ENCODE results near the gene GJC3. TPM values are rescaled to one million over a fixed set of nuclear protein-coding genes. Genes with fewer than 3 reads are reported as not detected.
A peak's percentile ranks its signal among the peaks of the same experiment; 100 is the strongest.
"Not testable (repeated sequence)": the region's sequence is repeated elsewhere in the genome, so short reads cannot be mapped to it uniquely, and the experiment has no call there.

The GJC3 gene
- total RNA-seq, 4 donors from 2014 or later = 3.3 to 11.7 (median 8.9) TPM

- WGBS, 2 donors = 78 to 80% methylated on average over 3 of the region's 3 CpGs
- Histone ChIP-seq H3K27me3 (peaks cover 0 to 1% of the 10 kb centered on the region in 2 donors), H3K36me3 (no peaks in the 10 kb centered on the region), H3K4me1 (no peaks in the 10 kb centered on the region), H3K9me3 (peaks cover 0 to 15% (median 0%) of the 10 kb centered on the region in 4 donors), H3K27ac (no peak overlapping the region), H3K4me3 (no peak overlapping the region)
- no peak for TF ChIP-seq CTCF (IDR thresholded peaks at IDR 0.05)
- TF ChIP-seq POLR2A (IDR thresholded peaks at IDR 0.05) = no peak
- TF ChIP-seq EP300 (IDR thresholded peaks at IDR 0.05) = peak in 1 of 2 donors; percentile 66
- peak; percentile 20 to 67 for DNase-seq (ENCODE audit: low spot score in 2 of 2)
Observed at GRCh38 chr7:99953649-99954048, 24.2 kb upstream of the GJC3 start.

GRCh38 chr7:99952649-99953048 is 23.2 kb upstream of the GJC3 start:
- WGBS, 2 donors = 67 to 70% methylated on average over 4 of the region's 4 CpGs
- not testable (repeated sequence) for H3K27ac ChIP-seq; DNase-seq (ENCODE audit: low spot score in 2 of 2)

GRCh38 chr7:99950819-99951218 is 21.4 kb upstream of the GJC3 start:
- WGBS, 2 donors = 93 to 94% methylated on average over 6 of the region's 6 CpGs
- H3K4me3 ChIP-seq; DNase-seq (ENCODE audit: low spot score in 2 of 2); H3K27me3 ChIP-seq; H3K27ac ChIP-seq; H3K4me1 ChIP-seq; H3K36me3 ChIP-seq: not testable (repeated sequence)
- H3K9me3 ChIP-seq = peaks cover 0 to 15% (median 0%) of the 10 kb centered on the region in 4 donors

More at GRCh38 chr7:99952649-99953048, 23.2 kb upstream of the GJC3 start:
- H3K27me3 ChIP-seq, H3K4me3 ChIP-seq, H3K36me3 ChIP-seq, H3K4me1 ChIP-seq: not testable (repeated sequence)
- H3K9me3 ChIP-seq = peaks cover 0 to 15% (median 0%) of the 10 kb centered on the region in 4 donors

GRCh38 chr7:99949645-99950228 is 20.3 kb upstream of the GJC3 start:
- H3K9me3 ChIP-seq = peaks cover 0 to 15% (median 0%) of the 10 kb centered on the region in 4 donors
- DNase-seq (ENCODE audit: low spot score in 2 of 2) = no peak
- TF ChIP-seq CTCF (IDR thresholded peaks at IDR 0.05) = peak; percentile 19 to 51 (median 32)
- TF ChIP-seq POLR2A (IDR thresholded peaks at IDR 0.05) = no peak
- peaks cover 0 to under 1% (median 0%) of the 10 kb centered on the region in 4 donors for H3K4me1 ChIP-seq
- H3K36me3 ChIP-seq = no peaks in the 10 kb centered on the region
- 40 to 46% methylated on average over 3 of the region's 3 CpGs for WGBS, 2 donors
- no peaks in the 10 kb centered on the region for H3K27me3 ChIP-seq
- peak overlapping the region in 1 of 4 donors; percentile 27 for H3K27ac ChIP-seq
- no peak overlapping the region for H3K4me3 ChIP-seq

GRCh38 chr7:99947608-99948007 is 18.2 kb upstream of the GJC3 start:
- H3K27ac ChIP-seq = no peak overlapping the region
- no peaks in the 10 kb centered on the region for H3K27me3 ChIP-seq
- TF ChIP-seq CTCF (IDR thresholded peaks at IDR 0.05) (no peak), EP300 (IDR thresholded peaks at IDR 0.05) (no peak), POLR2A (IDR thresholded peaks at IDR 0.05) (no peak)
- no peaks in the 10 kb centered on the region for H3K36me3 ChIP-seq
- peaks cover 0 to 15% (median 0%) of the 10 kb centered on the region in 4 donors for H3K9me3 ChIP-seq
- no peak overlapping the region for H3K4me3 ChIP-seq
- no peak for DNase-seq (ENCODE audit: low spot score in 2 of 2)
- peaks cover 0 to 13% (median 0%) of the 10 kb centered on the region in 4 donors for H3K4me1 ChIP-seq
- WGBS, 2 donors = 83 to 84% methylated on average over 1 of the region's 1 CpG

GRCh38 chr7:99944497-99945070 is 15.2 kb upstream of the GJC3 start:
- Histone ChIP-seq H3K36me3 (no peaks in the 10 kb centered on the region), H3K4me3 (no peak overlapping the region), H3K27me3 (no peaks in the 10 kb centered on the region), H3K4me1 (peaks cover 0 to 13% (median 0%) of the 10 kb centered on the region in 4 donors), H3K27ac (peak overlapping the region in 3 of 4 donors; percentile 21 to 74 (median 74)), H3K9me3 (peaks cover 0 to 1% (median 0%) of the 10 kb centered on the region in 4 donors)
- 52 to 53% methylated on average over 4 of the region's 4 CpGs for WGBS, 2 donors
- no peak for DNase-seq (ENCODE audit: low spot score in 2 of 2)
- no peak for TF ChIP-seq CTCF (IDR thresholded peaks at IDR 0.05)
- TF ChIP-seq EP300 (IDR thresholded peaks at IDR 0.05) = no peak
- no peak for TF ChIP-seq POLR2A (IDR thresholded peaks at IDR 0.05)
